Right lobe of liver (tissue), 6 donors: ENCODE results near the gene ZMYND15. TPM values are rescaled to one million over a fixed set of nuclear protein-coding genes. Genes with fewer than 3 reads are reported as not detected.
"Not testable (repeated sequence)": the region's sequence is repeated elsewhere in the genome, so short reads cannot be mapped to it uniquely, and the experiment has no call there.

ENCODE experiments used
- ATAC-seq, 4 donors: fragments of 200-7000 bp; cut with Tn5 transposase; one replicate each; pipeline ENCODE4 v1.9.1; 2020; ENCODE audit warnings: mild to moderate bottlenecking in 4 of 4, moderate library complexity in 4 of 4
- DNase-seq, 3 donors: peaks; one replicate each; pipeline ENCODE4 v3.0.0-alpha.2; 2020
- H3K27ac ChIP-seq, 3 donors: fragments of 200-600 bp; one replicate each; pipeline ENCODE4 v1.8.0; 2022
- H3K27me3 ChIP-seq, 2 donors: fragments of 200-600 bp; one replicate each; pipeline ENCODE4 v1.8.0; 2022
- H3K36me3 ChIP-seq, 4 donors: fragments of 200-600 bp; sonication (generic) in 1 of 4; one replicate each; pipeline versions ENCODE4 v1.5.1 to v1.8.0; 2017 to 2022; ENCODE audit warnings: control low read depth in 1 of 4
- H3K4me1 ChIP-seq, 4 donors: fragments of 200-600 bp; sonication (generic) in 1 of 4; one replicate each; pipeline versions ENCODE4 v1.5.1 to v1.8.0; 2017 to 2022; ENCODE audit warnings: control low read depth in 1 of 4
- H3K4me3 ChIP-seq, 3 donors: fragments of 200-600 bp; one replicate each; pipeline ENCODE4 v1.8.0; 2022
- H3K9me3 ChIP-seq, 4 donors: fragments of 200-600 bp; sonication (generic) in 1 of 4; one replicate each; pipeline versions ENCODE4 v1.5.1 to v1.8.0; 2017 to 2022; ENCODE audit warnings: control low read depth in 1 of 4
- POLR2A ChIP-seq: fragments of 450-650 bp; IDR thresholded peaks from one replicate; pipeline ENCODE4 v1.6.1; 2017; ENCODE audit warnings: antibody characterized with exemption, mild to moderate bottlenecking
- WGBS: methylation state at CpG from one replicate; pipeline ENCODE4 v1.1.6; 2018; ENCODE audit warnings: low coverage, low lambda C conversion rate; ENCODE audit not compliant: insufficient coverage; ENCODE audit errors: missing lambda C conversion rate; 5-methylcytosine and 5-hydroxymethylcytosine counted together
- intact Hi-C, 2 donors: fragments of 100-400 bp; cut with DNase I; formaldehyde crosslinking; loops; one replicate each; pipeline versions ENCODE4 v1.11.2 to v1.14.1; 2022
- long read RNA-seq: library from polyadenylated mRNA; unstranded; transcript quantifications from one replicate; pipeline ENCODE4 v2.0.0, GENCODE V29; 2019
- total RNA-seq, 6 experiments: library from RNA; depleted of rRNA in 2 of 6; stranded (reverse); fragments of >200 nt in 2 of 6; fragmentation: NEBNext Ultra II Directional in 3 of 6; extraction: Animal tissue kit (Norgen Biotek cat#: 25700) in 3 of 6; gene quantifications; one replicate each; pipeline versions ENCODE4 v1.1.0 to v1.2.4, GENCODE V29; 2016 to 2023
- TF ChIP-seq, protein P1 (sequence below), 4 donors: fragments of 200-600 bp in 3 of 4; fragments of 450-650 bp in 1 of 4; IDR thresholded peaks; one replicate each; pipeline versions ENCODE4 v1.5.1 to v1.8.0; 2016 to 2022; ENCODE audit warnings: antibody characterized with exemption in 4 of 4, mild to moderate bottlenecking in 2 of 4
- donor health status: DM: no; HTN: yes; CAD: no.
- donor health status: DM: no; HTN: no; CAD: no.
- donor health status: DM: no; HTN: no; CAD: no.
- donor health status: DM: no; HTN: yes; CAD: no.
- donor health status: DM: no; HTN: yes; CAD: no.

The ZMYND15 gene, protein sequence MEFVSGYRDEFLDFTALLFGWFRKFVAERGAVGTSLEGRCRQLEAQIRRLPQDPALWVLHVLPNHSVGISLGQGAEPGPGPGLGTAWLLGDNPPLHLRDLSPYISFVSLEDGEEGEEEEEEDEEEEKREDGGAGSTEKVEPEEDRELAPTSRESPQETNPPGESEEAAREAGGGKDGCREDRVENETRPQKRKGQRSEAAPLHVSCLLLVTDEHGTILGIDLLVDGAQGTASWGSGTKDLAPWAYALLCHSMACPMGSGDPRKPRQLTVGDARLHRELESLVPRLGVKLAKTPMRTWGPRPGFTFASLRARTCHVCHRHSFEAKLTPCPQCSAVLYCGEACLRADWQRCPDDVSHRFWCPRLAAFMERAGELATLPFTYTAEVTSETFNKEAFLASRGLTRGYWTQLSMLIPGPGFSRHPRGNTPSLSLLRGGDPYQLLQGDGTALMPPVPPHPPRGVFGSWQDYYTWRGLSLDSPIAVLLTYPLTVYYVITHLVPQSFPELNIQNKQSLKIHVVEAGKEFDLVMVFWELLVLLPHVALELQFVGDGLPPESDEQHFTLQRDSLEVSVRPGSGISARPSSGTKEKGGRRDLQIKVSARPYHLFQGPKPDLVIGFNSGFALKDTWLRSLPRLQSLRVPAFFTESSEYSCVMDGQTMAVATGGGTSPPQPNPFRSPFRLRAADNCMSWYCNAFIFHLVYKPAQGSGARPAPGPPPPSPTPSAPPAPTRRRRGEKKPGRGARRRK
- total RNA-seq = 1 to 10 TPM in 5 of 6 experiments, under 1 TPM in 1; 0.70 to 6.5 (median 1.9) TPM
- long read RNA-seq = 0 reads

DNA sequence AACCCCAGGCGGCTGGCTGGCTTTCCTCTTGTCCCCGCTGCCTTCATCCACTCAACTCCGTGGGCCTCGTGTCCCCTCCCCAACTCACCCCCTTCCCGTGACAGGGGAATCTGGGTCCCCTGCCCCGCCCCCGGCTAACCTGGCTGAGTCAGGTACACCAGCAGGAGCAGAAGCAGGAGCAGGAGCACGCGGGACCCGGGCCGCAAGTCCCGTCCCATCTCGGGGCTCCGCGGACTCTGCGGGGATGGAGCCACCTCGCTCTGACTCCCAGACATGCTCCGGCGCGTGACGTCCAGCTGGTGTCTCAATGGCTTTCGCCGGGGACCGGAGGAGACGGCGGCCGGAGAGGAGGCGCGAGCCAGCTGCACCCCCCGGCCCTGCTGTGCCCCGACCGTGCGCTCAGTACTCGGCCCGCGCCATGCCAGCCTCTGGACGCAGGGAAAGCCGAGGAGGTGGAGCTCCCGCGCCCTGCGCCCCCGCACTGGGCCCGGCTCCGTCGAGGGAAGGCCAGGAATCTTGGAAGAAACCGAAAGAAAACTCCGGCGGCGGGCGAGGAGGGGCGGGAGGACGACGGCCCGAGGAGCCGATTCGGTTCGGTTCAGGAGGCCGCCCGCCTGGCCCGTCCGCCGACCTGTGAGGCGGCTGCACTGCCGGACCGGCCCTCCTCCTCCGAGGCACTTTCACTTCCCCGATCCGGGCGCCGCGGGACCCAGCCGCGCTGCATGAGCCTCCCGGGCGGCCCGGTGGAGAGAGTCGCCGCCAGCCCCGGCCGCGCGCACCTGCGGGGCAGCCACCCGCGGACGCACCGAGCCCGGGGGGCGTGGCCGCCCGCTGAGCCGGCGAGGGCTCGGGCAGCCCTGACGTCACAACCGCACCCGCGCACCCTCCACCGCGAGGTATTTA is at the start of gene ZMYND15, which contains the start of gene CXCL16:
Gene ZMYND15 (plus strand): TSS at position 712 of the 903 bp plus-strand sequence. CDS start 716 bp downstream, outside the sequence.
Gene CXCL16 (minus strand): TSS at position 807 of the 903 bp plus-strand sequence. CDS start 589 bp downstream, at position 218.
- TF ChIP-seq, protein P1, sequence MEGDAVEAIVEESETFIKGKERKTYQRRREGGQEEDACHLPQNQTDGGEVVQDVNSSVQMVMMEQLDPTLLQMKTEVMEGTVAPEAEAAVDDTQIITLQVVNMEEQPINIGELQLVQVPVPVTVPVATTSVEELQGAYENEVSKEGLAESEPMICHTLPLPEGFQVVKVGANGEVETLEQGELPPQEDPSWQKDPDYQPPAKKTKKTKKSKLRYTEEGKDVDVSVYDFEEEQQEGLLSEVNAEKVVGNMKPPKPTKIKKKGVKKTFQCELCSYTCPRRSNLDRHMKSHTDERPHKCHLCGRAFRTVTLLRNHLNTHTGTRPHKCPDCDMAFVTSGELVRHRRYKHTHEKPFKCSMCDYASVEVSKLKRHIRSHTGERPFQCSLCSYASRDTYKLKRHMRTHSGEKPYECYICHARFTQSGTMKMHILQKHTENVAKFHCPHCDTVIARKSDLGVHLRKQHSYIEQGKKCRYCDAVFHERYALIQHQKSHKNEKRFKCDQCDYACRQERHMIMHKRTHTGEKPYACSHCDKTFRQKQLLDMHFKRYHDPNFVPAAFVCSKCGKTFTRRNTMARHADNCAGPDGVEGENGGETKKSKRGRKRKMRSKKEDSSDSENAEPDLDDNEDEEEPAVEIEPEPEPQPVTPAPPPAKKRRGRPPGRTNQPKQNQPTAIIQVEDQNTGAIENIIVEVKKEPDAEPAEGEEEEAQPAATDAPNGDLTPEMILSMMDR (IDR thresholded peaks at IDR 0.05) = no peak
- TF ChIP-seq POLR2A = peak; percentile 79
- no peaks in the 10 kb centered on the region for H3K27me3 ChIP-seq
- no peaks in the 10 kb centered on the region for H3K36me3 ChIP-seq
- peak; percentile 63 to 75 (median 70) for ATAC-seq
- H3K27ac ChIP-seq = peak within 1 kb of the TSS; percentile 64 to 87 (median 74)
- peak within 1 kb of the TSS; percentile 73 to 94 (median 90) for H3K4me3 ChIP-seq
- H3K9me3 ChIP-seq = no peaks in the 10 kb centered on the region
- H3K4me1 ChIP-seq = peaks cover 0 to 4% (median 0%) of the 10 kb centered on the region in 4 donors
- 0% methylated on average over 2 of the region's 100 CpGs for WGBS
- intact Hi-C loops = loop anchor here (10.0 kb wide), 1 partner anchor 45 kb away; the partner anchor contains the start of genes GLTPD2 (in 2 of the 2) and VMO1 (in 2 of the 2)
- peak; percentile 74 to 79 (median 77) for DNase-seq

DNA sequence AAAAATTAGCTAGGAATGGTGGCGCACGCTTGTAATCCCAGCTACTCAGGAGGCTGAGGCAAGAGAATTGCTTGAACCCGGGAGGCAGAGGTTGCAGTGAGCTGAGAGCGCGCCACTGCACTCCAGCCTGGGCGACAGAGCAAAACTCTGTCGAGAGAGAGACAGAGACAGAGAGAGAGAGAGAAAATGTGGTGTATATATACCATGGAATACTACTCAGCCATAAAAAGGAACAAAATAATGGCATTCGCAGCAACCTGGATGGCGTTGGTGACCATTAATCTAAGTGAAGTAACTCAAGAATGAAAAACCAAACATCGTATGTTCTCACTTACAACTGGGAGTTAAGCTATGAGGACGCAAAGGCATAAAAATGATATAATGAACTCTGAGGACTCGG is 49.8 kb upstream of the ZMYND15 start:
- H3K4me1 ChIP-seq, H3K36me3 ChIP-seq, DNase-seq, intact Hi-C loops, ATAC-seq, H3K4me3 ChIP-seq, H3K27ac ChIP-seq, H3K9me3 ChIP-seq, H3K27me3 ChIP-seq: not testable (repeated sequence)
- WGBS = 80% methylated on average over 7 of the region's 12 CpGs

DNA sequence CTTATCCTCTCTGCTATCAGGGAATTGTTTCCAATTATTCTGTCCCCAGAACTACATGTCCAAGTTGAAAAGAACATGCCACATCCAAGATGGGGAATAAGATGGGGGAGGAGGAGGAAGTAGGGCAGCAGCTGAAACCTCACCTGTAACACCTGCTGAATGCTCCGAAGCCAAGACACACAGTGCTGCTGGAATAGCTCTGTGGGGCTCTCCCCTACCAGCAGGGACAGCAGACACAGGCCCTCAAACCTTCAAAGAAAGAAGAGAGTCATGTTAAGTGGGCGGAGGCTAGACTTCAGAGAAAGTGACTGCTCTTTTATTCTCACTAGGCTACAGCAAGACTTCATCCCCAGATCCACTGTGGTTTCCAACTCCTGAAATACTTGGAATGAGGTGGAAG is 48.9 kb upstream of the ZMYND15 start:
- H3K36me3 ChIP-seq = peaks cover 0 to 8% (median 0%) of the 10 kb centered on the region in 4 donors
- intact Hi-C loops = no loop called here
- ATAC-seq (no peak), DNase-seq (no peak)
- H3K4me1 ChIP-seq = no peaks in the 10 kb centered on the region
- no peak overlapping the region for H3K4me3 ChIP-seq
- WGBS = 90% methylated on average over 2 of the region's 2 CpGs
- H3K27ac ChIP-seq = no peak overlapping the region
- H3K27me3 ChIP-seq = no peaks in the 10 kb centered on the region
- TF ChIP-seq, protein P1 (IDR thresholded peaks at IDR 0.05) = no peak
- no peak for TF ChIP-seq POLR2A
- H3K9me3 ChIP-seq = no peaks in the 10 kb centered on the region

DNA sequence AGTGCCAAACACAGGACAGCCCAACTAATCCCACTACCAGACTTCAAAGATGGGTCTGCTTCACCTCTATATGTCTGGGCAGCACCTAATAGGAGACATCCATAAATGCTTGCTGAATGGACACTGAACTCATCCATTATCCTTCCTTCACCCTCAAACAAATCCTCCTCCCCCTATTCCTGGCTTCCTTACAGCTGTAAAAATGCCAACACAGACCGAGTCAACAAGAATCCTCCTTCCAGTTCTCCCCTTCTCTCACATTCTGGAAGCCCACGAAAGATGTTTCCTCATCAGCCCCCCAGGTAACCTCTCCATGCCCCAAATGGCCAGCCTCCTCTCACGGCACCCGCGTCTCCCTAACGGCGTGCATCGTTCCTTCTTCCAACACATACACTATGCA is 47.9 kb upstream of the ZMYND15 start:
- intact Hi-C loops = no loop called here
- ATAC-seq = no peak
- H3K27ac ChIP-seq = no peak overlapping the region
- H3K9me3 ChIP-seq = no peaks in the 10 kb centered on the region
- no peaks in the 10 kb centered on the region for H3K27me3 ChIP-seq
- 79% methylated on average over 8 of the region's 8 CpGs for WGBS
- DNase-seq = no peak
- H3K4me3 ChIP-seq = no peak overlapping the region
- H3K4me1 ChIP-seq = no peaks in the 10 kb centered on the region
- TF ChIP-seq, protein P1 (IDR thresholded peaks at IDR 0.05) = no peak
- TF ChIP-seq POLR2A = no peak
- H3K36me3 ChIP-seq = peaks cover 0 to 8% (median 0%) of the 10 kb centered on the region in 4 donors
